Tibial nerve (tissue), 3 donors: Measurements from ENCODE around the gene IL17RE.

Experiments
- CTCF ChIP-seq, 5 experiments: fragments of 200-600 bp in 3 of 5; fragments of 450-650 bp in 2 of 5; sonication (generic) in 3 of 5; IDR thresholded peaks; one replicate each; pipeline ENCODE4 v1.5.1; 2016 to 2019; ENCODE audit warnings: antibody characterized with exemption in 5 of 5, mild to moderate bottlenecking in 3 of 5, moderate library complexity in 2 of 5
- POLR2A ChIP-seq, 2 donors: fragments of 450-650 bp; IDR thresholded peaks; one replicate each; pipeline ENCODE4 v1.6.1; 2017; ENCODE audit warnings: antibody characterized with exemption in 2 of 2, mild to moderate bottlenecking in 2 of 2, moderate library complexity in 2 of 2

DNA sequence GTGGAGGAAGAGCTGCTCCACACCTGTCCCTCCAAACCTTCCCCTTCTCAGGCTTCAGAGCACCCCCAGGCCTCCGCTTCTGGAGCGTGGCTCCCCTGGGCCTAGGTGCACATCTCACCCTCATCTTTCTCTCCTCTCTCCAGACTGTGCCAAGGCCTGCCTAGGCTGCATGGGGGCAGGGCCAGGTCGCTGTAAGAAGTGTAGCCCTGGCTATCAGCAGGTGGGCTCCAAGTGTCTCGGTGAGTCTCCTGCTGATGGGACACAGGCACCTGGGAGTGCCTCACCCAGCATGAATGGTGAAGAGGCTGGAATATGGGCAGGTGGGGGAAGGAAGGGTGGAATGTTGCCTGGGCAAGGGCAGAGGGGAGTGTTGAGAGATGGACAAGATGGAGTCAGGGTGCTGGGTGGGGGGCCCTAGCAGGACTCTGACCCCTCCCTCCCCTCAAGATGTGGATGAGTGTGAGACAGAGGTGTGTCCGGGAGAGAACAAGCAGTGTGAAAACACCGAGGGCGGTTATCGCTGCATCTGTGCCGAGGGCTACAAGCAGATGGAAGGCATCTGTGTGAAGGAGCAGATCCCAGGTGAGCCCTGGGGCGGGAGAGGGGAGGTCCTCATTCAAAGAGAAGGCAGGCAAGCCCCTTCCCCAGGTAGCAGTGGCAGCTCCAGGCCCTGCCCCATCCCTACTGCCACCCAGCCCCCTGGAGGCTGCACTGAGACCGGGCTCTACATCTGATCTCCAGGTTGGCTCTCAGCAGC, 40.5 kb downstream of the IL17RE start:
- TF ChIP-seq CTCF (IDR thresholded peaks at IDR 0.05): no peak
- TF ChIP-seq POLR2A (IDR thresholded peaks at IDR 0.05): no peak
